Pancreas (tissue), 10 donors: ENCODE measurements around the gene LY6G6C. TPM values are rescaled to one million over a fixed set of nuclear protein-coding genes. Genes with fewer than 3 reads are reported as not detected.

ENCODE experiments used
- ATAC-seq, 4 donors: fragments of 200-7000 bp; cut with Tn5 transposase; one replicate each; pipeline versions ENCODE4 v1.8.0 to v1.9.1; 2020; ENCODE audit warnings: mild to moderate bottlenecking in 4 of 4, moderate library complexity in 4 of 4
- DNase-seq, 6 donors: peaks; one replicate each; pipeline ENCODE4 v3.0.0-alpha.2; 2020
- FAIRE-seq: peaks from 2 replicates; lab custom pipeline; 2012; peaks lifted over from hg19 to GRCh38; lab: Jason Lieb, UNC
- H3K27ac ChIP-seq, 4 donors: fragments of 200-600 bp; sonication (generic); 1 replicate in 3 of 4; 2 replicates in 1 of 4; pipeline versions ENCODE4 v1.5.0 to v1.8.0; 2020
- H3K27me3 ChIP-seq, 4 donors: fragments of 200-600 bp; one replicate each; pipeline ENCODE4 v1.8.0; 2021
- H3K36me3 ChIP-seq, 3 donors: fragments of 200-600 bp; sonication (generic) in 1 of 3; one replicate each; pipeline versions ENCODE4 v1.5.0 to v1.8.0; 2020 to 2021
- H3K4me1 ChIP-seq, 3 donors: fragments of 200-600 bp; one replicate each; pipeline ENCODE4 v1.8.0; 2021
- H3K4me3 ChIP-seq, 4 donors: fragments of 200-600 bp; sonication (generic) in 2 of 4; one replicate each; pipeline versions ENCODE4 v1.5.0 to v1.8.0; 2020 to 2021
- H3K9me3 ChIP-seq, 4 donors: fragments of 200-600 bp; one replicate each; pipeline ENCODE4 v1.8.0; 2021
- WGBS, 2 donors: extraction: QIAGEN DNeasy Blood & Tissue Kit; methylation state at CpG; one replicate each; pipeline ENCODE4 v1.1.7; 2013; 5-methylcytosine and 5-hydroxymethylcytosine counted together
- intact Hi-C, 3 donors: fragments of 100-400 bp; cut with DNase I; formaldehyde crosslinking; loops; one replicate each; pipeline versions ENCODE4 v1.11.1 to v1.14.2; 2022
- polyA plus RNA-seq, 2 donors: library from polyadenylated mRNA; stranded (reverse); fragments of 200-250 nt; gene quantifications; one replicate each; pipeline ENCODE4 v1.2.3, GENCODE V29; 2013
- total RNA-seq, 6 donors: library from RNA; stranded (reverse); fragmentation: NEBNext Ultra II Directional in 4 of 6; extraction: Animal tissue kit (Norgen Biotek cat#: 25700) in 4 of 6; gene quantifications; one replicate each; pipeline versions ENCODE4 v1.2.1 to v1.2.4, GENCODE V29; 2021 to 2023
- TF ChIP-seq, protein P1 (sequence below), 4 donors: fragments of 200-600 bp; sonication (generic) in 3 of 4; IDR thresholded peaks; one replicate each; pipeline versions ENCODE4 v1.5.0 to v1.8.0; 2021; ENCODE audit warnings: antibody characterized with exemption in 4 of 4
- donor health status: healthy with polysubstance abuse.
- donor health status: DM: no; HTN: no; CAD: no; lungs with moderate emphysema.
- donor health status: DM: no; HTN: no; CAD: no.
- donor health status: control.
- donor health status: control.
- donor health status: Bipolar disorder and iron deficiency.
- donor health status: DM: yes; HTN: yes; CAD: no.
- donor health status: DM: no; HTN: no; CAD: no.
- donor health status: DM: no; HTN: no; CAD: no.
- donor health status: DM: yes; HTN: yes; CAD: no.

Gene LY6G6C
- total and polyA plus RNA-seq, 8 donors: not detected

DNA sequence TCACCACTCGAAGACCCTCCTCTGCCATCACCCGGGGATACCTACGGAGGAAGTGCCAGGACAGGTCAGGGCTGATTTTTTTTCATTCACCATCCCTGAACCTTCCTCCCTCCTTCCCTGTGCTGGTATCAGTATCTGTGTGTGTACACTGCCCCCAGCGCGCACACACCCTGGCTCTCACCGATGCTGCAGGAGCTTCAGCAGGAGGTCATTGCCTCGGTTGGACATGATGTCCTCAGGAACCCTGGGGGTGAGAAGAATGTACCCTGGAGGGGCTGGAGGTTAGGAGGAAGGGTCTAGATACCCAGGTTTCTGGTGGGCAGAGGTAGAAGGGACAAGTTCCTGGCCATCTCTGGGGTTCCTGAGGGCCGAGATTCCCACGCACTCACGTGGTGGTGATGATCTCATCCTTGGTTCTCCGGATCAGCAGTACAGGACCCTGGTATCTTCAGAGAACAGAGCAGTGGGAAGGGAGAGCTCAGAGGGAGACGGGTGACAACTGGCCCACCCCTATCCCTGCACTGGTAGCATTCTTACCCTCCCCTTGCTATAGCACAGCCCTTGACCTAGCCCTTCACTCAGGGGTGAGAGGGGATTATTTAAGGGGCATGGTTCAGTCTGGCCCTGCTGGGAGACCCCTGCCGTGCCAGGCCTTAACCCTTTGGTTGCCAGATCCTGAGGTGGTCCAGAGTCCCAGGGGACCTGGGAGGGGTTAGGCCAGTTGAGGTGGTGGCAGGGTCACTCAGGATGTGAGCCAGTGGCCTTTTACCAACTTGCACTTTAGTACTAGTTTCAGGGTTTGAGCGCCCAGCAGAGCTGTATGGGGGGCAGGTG, 33.5 kb downstream of the LY6G6C start:
- no peak for ATAC-seq
- intact Hi-C loops: no loop called here
- Histone ChIP-seq H3K27me3 (no peaks in the 10 kb centered on the region), H3K27ac (no peak overlapping the region), H3K4me3 (no peak overlapping the region), H3K4me1 (no peaks in the 10 kb centered on the region), H3K36me3 (peaks cover 0 to 17% (median 12%) of the 10 kb centered on the region in 3 donors), H3K9me3 (no peaks in the 10 kb centered on the region)
- no peak for DNase-seq
- FAIRE-seq: no peak
- TF ChIP-seq, protein P1, sequence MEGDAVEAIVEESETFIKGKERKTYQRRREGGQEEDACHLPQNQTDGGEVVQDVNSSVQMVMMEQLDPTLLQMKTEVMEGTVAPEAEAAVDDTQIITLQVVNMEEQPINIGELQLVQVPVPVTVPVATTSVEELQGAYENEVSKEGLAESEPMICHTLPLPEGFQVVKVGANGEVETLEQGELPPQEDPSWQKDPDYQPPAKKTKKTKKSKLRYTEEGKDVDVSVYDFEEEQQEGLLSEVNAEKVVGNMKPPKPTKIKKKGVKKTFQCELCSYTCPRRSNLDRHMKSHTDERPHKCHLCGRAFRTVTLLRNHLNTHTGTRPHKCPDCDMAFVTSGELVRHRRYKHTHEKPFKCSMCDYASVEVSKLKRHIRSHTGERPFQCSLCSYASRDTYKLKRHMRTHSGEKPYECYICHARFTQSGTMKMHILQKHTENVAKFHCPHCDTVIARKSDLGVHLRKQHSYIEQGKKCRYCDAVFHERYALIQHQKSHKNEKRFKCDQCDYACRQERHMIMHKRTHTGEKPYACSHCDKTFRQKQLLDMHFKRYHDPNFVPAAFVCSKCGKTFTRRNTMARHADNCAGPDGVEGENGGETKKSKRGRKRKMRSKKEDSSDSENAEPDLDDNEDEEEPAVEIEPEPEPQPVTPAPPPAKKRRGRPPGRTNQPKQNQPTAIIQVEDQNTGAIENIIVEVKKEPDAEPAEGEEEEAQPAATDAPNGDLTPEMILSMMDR (IDR thresholded peaks at IDR 0.05): no peak
- WGBS, 2 donors: 84 to 85% methylated on average over 14 of the region's 14 CpGs

DNA sequence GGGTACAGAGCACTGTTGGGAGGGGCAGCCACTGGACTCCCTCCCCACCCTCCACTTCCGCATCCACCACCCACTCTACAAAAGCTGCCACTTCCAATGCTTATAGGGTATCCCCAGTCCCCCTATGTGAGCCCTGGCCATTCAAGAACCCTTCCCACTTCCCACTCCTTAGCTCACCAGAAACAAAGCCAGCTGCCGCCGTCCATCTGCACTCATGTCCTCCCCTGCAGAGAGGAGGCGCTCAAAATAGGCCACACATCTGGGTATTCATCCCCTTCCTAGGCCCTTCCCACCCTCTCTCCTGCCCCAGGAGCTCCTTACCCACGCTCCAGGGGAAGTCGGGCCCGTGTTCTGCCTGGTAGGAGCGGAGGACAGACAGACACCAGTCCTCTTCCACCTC, 34.2 kb downstream of the LY6G6C start:
- H3K27me3 ChIP-seq: no peaks in the 10 kb centered on the region
- ATAC-seq (no peak), FAIRE-seq (no peak), DNase-seq (no peak)
- H3K36me3 ChIP-seq: peaks cover 0 to 14% (median 12%) of the 10 kb centered on the region in 3 donors
- H3K27ac ChIP-seq: no peak overlapping the region
- TF ChIP-seq, protein P1 (IDR thresholded peaks at IDR 0.05): no peak
- H3K9me3 ChIP-seq: no peaks in the 10 kb centered on the region
- H3K4me1 ChIP-seq: no peaks in the 10 kb centered on the region
- no peak overlapping the region for H3K4me3 ChIP-seq
- intact Hi-C loops: no loop called here
- WGBS, 2 donors: 88 to 90% methylated on average over 8 of the region's 8 CpGs

- FAIRE-seq: no peak
Measured at GRCh38 chr6:31686483-31686882, 35.1 kb downstream of the LY6G6C start.

DNA sequence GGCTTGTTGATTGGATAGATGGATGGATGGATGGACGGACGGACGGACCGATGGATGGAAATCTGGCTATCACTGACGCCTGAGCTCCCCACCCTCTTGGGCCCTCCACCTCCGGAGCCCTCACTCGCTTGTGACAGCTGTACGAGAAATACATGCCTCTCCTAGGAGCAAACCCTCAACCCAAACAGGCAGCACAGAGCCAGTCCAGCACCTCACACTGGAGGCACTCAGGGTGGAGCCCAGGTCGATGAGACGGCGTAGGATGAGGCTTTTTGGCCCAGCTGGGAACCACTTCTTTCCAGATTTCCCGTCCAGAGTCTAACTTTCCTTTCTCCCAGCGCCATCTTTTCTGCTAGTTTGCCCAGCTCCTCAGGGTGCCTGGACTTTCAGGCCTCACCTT, 38.0 kb downstream of the LY6G6C start:
- no peaks in the 10 kb centered on the region for H3K27me3 ChIP-seq
- ATAC-seq (no peak), DNase-seq (no peak), FAIRE-seq (no peak)
- peaks cover 0 to 6% (median 5%) of the 10 kb centered on the region in 3 donors for H3K36me3 ChIP-seq
- no peak overlapping the region for H3K27ac ChIP-seq
- intact Hi-C loops: loop anchor here in 1 of 3 donors (5.0 kb wide), 1 partner anchor 84 kb away; no protein-coding TSS in a partner anchor
- peaks cover 3 to 8% (median 5%) of the 10 kb centered on the region in 3 donors for H3K4me1 ChIP-seq
- TF ChIP-seq, protein P1 (IDR thresholded peaks at IDR 0.05): no peak
- no peaks in the 10 kb centered on the region for H3K9me3 ChIP-seq
- 62 to 67% methylated on average over 13 of the region's 13 CpGs for WGBS, 2 donors
- no peak overlapping the region for H3K4me3 ChIP-seq

More at GRCh38 chr6:31686483-31686882, 35.1 kb downstream of the LY6G6C start:
- 87 to 94% methylated on average over 5 of the region's 5 CpGs for WGBS, 2 donors
- Histone ChIP-seq H3K36me3 (peaks cover 0 to 14% (median 12%) of the 10 kb centered on the region in 3 donors), H3K27me3 (no peaks in the 10 kb centered on the region), H3K4me1 (peaks cover 0 to 3% (median 1%) of the 10 kb centered on the region in 3 donors), H3K27ac (no peak overlapping the region), H3K4me3 (no peak overlapping the region), H3K9me3 (no peaks in the 10 kb centered on the region)
- TF ChIP-seq, protein P1 (IDR thresholded peaks at IDR 0.05): no peak
- DNase-seq (no peak), ATAC-seq (no peak)
- intact Hi-C loops: no loop called here
